HG03103 (cell line): Measurements from ENCODE around the gene DAPK2.
A peak's percentile ranks its signal among the peaks of the same experiment; 100 is the strongest.

Experiments
- ATAC-seq: cut with Tn5 transposase; IDR thresholded peaks from one replicate; pipeline ENCODE4 v1.9.1; 2021; ENCODE audit warnings: low read depth; ENCODE audit not compliant: unreplicated experiment

DAPK2 gene

DNA sequence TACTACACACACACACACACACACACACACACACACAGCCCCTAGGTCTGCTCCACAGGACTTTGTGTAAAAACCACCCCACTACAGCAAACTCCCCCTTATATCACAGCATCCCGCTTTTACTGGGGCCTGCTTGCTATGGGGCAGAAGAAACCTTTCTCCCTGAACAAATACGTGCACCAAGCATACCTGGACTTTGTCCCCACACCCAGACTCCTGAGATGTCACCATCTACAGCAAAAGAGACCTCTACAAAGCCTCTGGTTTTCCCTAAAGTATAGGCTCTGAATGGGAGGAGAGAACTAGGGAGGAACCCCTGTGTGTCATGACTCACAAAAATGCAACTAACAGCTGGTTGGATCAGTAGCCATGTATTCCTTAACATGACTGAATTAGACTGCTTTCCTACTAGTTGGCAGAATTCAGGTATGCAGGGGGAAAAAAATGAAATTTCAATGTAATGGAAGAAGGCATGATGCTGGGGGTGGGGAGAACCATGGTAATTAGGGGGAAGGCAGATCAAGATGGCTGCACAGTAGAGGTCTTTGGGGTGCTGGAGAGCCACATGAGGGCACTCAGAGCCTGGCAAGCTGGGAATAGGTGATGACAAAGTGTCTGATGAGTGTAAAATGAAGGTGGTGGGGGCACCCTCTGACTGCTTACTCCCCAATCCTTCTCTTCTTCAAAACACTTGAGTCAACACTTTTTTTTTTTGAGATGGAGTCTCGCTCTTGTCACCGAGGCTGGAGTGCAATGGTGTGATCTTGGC, 45.9 kb downstream of the DAPK2 start:
- no peak for ATAC-seq

GRCh38 chr15:63999177-63999576, 47.1 kb downstream of the DAPK2 start:
- no peak for ATAC-seq

- no peak for ATAC-seq
These were observed 47.8 kb downstream of the DAPK2 start for GRCh38 chr15:63998489-63998888.

GRCh38 chr15:63997715-63998442, 48.4 kb downstream of the DAPK2 start:
- no peak for ATAC-seq

DNA sequence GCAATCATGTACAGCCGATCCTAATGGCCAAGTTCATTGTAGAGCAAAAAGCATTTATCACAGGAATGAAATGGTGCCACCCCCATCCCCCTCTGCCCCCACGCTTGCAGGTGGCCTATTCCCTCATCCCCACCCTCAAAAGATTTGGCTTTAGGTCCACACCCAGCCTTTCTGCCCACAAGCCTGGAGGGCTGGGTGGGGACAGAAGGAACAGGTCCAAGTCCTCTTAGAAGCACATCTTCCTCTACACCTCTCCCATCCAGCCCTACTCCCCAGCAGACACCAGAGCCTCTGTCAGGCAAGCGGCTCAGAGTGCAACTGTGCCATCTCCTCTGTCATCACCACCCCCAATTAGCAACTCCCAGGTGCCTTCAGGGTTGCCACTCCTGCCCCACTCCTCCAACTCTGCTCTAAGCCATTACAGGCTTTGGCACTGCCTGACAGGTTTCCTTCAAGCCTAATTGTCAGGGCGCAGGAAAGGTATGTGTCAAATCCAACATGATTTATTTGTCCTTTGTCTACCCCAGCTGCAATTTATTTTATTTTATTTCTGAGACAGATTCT, 49.4 kb downstream of the DAPK2 start:
- ATAC-seq, result no peak

DNA sequence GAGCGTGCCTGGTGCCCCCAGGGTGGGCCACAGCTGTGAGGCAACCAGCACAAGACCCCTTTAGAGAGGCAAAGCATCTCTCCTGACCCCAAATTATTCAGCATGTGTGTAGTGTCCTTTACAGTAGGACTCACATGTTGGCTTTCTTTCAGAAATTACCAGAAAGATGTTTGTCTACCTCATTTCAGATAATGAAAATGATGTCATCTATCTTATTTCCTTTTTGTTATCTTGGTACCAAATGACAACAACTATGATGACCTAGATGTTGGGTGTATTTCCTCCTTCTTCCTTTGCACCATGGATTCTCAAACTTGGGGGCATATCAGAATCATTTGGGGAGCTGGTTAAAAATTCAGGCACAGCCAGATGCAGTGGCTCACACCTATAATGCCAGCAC, 50.5 kb downstream of the DAPK2 start:
- ATAC-seq, result no peak

GRCh38 chr15:63994073-63994600, 52.1 kb downstream of the DAPK2 start:
- ATAC-seq, result no peak

DNA sequence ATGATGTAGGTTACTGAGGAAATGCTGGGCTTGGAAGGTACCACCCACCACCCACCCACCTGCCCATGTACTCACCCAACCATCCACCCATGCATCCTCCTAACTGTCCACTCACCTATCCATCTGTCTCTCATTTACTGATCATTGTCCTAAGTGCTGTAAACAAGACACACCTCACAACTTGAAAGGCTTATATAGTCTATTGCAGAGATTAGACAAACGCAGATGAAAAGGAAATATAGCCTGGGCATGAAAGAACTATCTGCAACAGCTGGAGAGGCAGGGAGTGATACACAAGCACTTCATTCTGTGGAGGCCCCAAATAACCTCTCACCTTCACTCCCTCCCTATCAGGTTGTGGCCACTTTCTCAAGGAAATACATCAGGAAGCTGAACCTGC, 54.0 kb downstream of the DAPK2 start:
- no peak for ATAC-seq

DNA sequence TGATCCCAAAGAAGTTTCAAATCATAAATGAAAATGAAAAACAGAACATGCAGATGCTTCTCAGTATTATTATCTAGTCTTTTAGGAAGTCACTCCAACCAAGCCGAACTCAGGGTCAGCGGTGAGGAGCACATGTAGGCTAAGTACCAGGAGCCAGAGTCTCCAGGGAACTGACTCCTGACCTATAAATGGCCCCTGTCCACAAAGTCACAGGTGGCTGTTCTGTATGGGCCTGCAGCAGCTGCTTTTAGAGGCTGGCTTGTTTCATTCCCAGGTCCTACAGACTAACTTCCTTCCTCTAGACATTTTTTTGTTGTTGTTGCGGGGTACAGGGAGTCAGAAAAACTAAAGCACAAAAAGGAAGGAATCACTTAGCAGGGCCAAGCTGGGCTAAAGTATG, 54.6 kb downstream of the DAPK2 start:
- no peak for ATAC-seq

- ATAC-seq, result no peak
These were observed 55.8 kb downstream of the DAPK2 start for GRCh38 chr15:63990454-63990853.

DNA sequence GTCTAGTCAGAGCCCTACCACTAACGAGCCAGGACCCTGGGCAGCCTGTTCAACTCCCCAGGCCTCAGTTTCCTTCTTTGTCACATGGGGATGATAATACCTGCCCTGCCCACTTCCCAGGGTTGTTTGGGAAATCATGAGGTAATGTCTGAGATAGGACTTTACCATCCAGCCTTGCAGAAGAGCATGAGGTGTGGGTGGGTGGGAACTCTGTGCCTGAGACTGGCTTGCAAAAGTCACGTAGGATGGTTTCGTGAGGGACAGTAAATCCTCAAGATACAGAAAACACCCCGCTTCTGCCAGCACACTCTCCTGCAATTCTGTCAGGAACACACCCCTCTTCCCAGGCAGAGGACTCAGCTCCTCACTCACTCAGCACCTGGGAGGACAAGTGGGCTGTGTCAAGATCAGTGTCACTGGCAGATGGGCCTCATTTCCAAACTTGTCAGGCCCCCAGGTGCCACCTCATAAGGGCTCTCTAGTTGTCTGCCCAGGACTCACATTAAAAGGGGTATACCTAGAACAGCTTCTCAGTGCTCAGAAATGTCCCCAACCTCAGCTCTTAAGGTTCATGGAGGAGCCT, 58.4 kb downstream of the DAPK2 start:
- ATAC-seq, result no peak

GRCh38 chr15:63986751-63987341, 59.4 kb downstream of the DAPK2 start:
- peak; percentile 48 for ATAC-seq

DNA sequence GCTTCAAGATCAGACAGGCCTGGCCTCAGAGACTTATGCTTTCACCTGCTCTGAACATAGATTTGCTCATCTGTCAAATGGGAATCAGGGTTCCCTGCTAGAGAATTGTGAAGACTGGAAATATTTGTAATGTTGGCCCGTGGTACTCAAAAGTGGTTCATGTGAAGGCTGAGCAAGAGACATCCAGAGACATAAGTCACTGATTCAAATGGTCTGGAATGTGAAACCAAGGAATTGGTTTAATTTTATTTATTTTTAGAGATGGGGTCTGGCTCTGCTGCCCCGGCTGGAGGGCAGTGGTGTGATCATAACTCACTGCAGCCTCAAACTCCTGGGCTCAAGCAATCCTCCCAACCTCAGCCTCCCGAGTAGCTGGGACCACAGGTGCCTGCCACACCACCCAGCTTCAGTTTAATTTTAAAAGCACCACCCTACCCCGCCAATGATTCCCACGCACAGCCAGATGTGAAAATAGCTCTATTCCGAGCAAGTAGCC, 60.1 kb downstream of the DAPK2 start:
- no peak for ATAC-seq

- ATAC-seq, result no peak
These were observed 60.8 kb downstream of the DAPK2 start for GRCh38 chr15:63985221-63986184.

DNA sequence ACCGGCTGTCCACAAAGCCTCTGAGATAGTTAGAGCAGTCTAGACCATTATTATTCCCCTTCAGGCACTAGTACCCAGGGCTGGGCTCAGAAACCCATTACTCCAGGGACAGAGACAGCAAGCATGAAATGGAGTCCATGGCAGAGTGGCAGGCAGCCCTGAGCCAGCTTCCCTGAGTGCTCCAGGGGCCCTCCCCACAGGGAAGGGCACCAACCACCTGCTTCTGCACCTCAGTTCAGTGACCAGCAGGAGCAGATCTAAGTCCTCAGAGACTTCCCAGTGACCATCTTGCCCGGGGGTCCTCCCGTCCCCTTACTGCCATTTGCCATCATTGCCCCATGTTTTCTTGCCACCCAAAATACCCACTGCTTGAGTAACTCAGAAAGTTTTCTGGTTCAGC, 62.0 kb downstream of the DAPK2 start:
- ATAC-seq, result no peak

GRCh38 chr15:63983061-63983711, 63.1 kb downstream of the DAPK2 start:
- ATAC-seq, result no peak

DNA sequence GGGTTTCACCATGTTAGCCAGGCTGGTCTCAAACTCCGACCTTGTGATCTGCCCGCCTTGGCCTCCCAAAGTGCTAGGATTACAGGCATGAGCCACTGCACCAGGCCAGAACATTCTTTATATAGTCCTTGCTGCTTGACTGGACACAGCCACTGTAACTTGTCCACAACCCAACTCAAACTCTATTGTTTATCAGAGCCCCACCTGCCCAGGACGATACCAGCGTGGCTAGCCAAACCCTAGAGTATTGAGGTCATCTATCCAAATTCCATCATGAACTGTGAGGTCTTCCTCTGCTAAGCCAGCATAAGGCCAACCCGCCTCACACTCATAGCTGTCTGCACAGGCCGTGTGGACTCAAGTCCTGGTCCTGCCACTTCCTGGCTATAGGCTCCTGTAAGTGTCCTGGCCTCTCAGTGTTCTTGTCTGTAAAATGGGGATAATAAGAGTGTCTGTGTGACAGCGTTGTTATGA, 63.9 kb downstream of the DAPK2 start:
- no peak for ATAC-seq

- no peak for ATAC-seq
These were observed 64.5 kb downstream of the DAPK2 start for GRCh38 chr15:63981596-63982320.
